ENCODE results near the gene LITAF. TPM values are rescaled to one million over a fixed set of nuclear protein-coding genes. Genes with fewer than 3 reads are reported as not detected.
A peak's percentile ranks its signal among the peaks of the same experiment; 100 is the strongest.

LITAF gene
- total RNA-seq, 1 donor from 2014 or later: 281 TPM

- ATAC-seq (peak in 1 of 2 donors; percentile 67), DNase-seq (no peak)
- H3K4me3 ChIP-seq: no peak overlapping the region
- H3K27me3 ChIP-seq (ENCODE audit: low read depth): no peaks in the 10 kb centered on the region
- H3K4me1 ChIP-seq: peaks cover 36% of the 10 kb centered on the region
- no peaks in the 10 kb centered on the region for H3K9me3 ChIP-seq
- no peaks in the 10 kb centered on the region for H3K36me3 ChIP-seq
- intact Hi-C loops (cut with DNase I): no loop called here
- peak overlapping the region; percentile 24 for H3K27ac ChIP-seq
- TF ChIP-seq CTCF (IDR thresholded peaks at IDR 0.05): no peak
These were observed 32.7 kb upstream of the LITAF start for GRCh38 chr16:11619327-11619851.

GRCh38 chr16:11618107-11618717 is 31.5 kb upstream of the LITAF start:
- DNase-seq (no peak), ATAC-seq (no peak)
- Histone ChIP-seq H3K27ac (no peak overlapping the region), H3K4me1 (peaks cover 43% of the 10 kb centered on the region), H3K36me3 (no peaks in the 10 kb centered on the region), H3K9me3 (no peaks in the 10 kb centered on the region), H3K4me3 (no peak overlapping the region), H3K27me3 (ENCODE audit: low read depth) (no peaks in the 10 kb centered on the region)
- TF ChIP-seq CTCF (IDR thresholded peaks at IDR 0.05): no peak
- intact Hi-C loops (cut with DNase I): no loop called here

- TF ChIP-seq CTCF (IDR thresholded peaks at IDR 0.05): no peak
- intact Hi-C loops (cut with DNase I): no loop called here
- no peak overlapping the region for H3K27ac ChIP-seq
- DNase-seq (no peak), ATAC-seq (no peak)
- no peaks in the 10 kb centered on the region for H3K27me3 ChIP-seq (ENCODE audit: low read depth)
- no peaks in the 10 kb centered on the region for H3K9me3 ChIP-seq
- no peak overlapping the region for H3K4me3 ChIP-seq
- H3K36me3 ChIP-seq: no peaks in the 10 kb centered on the region
- peaks cover 47% of the 10 kb centered on the region for H3K4me1 ChIP-seq
These were observed 29.2 kb upstream of the LITAF start for GRCh38 chr16:11615748-11616447.

- Histone ChIP-seq H3K36me3 (no peaks in the 10 kb centered on the region), H3K4me1 (peaks cover 50% of the 10 kb centered on the region), H3K4me3 (no peak overlapping the region), H3K27ac (peak overlapping the region; percentile 81), H3K9me3 (no peaks in the 10 kb centered on the region), H3K27me3 (ENCODE audit: low read depth) (no peaks in the 10 kb centered on the region)
- DNase-seq (no peak), ATAC-seq (no peak)
- TF ChIP-seq CTCF (IDR thresholded peaks at IDR 0.05): no peak
- intact Hi-C loops (cut with DNase I): no loop called here
These were observed 28.0 kb upstream of the LITAF start for GRCh38 chr16:11614587-11615175.

- Histone ChIP-seq H3K4me1 (peaks cover 51% of the 10 kb centered on the region), H3K9me3 (no peaks in the 10 kb centered on the region), H3K27me3 (ENCODE audit: low read depth) (no peaks in the 10 kb centered on the region), H3K4me3 (no peak overlapping the region), H3K36me3 (no peaks in the 10 kb centered on the region), H3K27ac (peak overlapping the region; percentile 81)
- intact Hi-C loops (cut with DNase I): no loop called here
- DNase-seq: peak; percentile 89
- peak; percentile 50 to 83 for ATAC-seq
- TF ChIP-seq CTCF (IDR thresholded peaks at IDR 0.05): no peak
These were observed 26.9 kb upstream of the LITAF start for GRCh38 chr16:11613381-11614303.

Data from lower lobe of right lung (tissue), 2 donors.